Hepatocyte (in vitro differentiated cells): ENCODE data around the gene CLCC1.

Experiments
- EZH2 ChIP-seq: fragments of 200-600 bp; sonication (generic); IDR thresholded peaks from 2 replicates; pipeline ENCODE4 v1.6.1; 2016; ENCODE audit warnings: antibody characterized with exemption, mild to moderate bottlenecking, borderline replicate concordance
- EZH2phosphoT487 ChIP-seq: fragments of 200-600 bp; sonication (generic); IDR thresholded peaks from one replicate; pipeline ENCODE4 v1.6.1; 2018; ENCODE audit warnings: antibody characterized with exemption, mild to moderate bottlenecking, low read depth, moderate library complexity; ENCODE audit not compliant: unreplicated experiment, severe bottlenecking
- TF ChIP-seq, protein P1 (sequence below): fragments of 200-600 bp; sonication (generic); IDR thresholded peaks from 2 replicates; pipeline ENCODE4 v1.5.1; 2016; ENCODE audit warnings: antibody characterized with exemption, mild to moderate bottlenecking; ENCODE audit not compliant: poor library complexity

DNA sequence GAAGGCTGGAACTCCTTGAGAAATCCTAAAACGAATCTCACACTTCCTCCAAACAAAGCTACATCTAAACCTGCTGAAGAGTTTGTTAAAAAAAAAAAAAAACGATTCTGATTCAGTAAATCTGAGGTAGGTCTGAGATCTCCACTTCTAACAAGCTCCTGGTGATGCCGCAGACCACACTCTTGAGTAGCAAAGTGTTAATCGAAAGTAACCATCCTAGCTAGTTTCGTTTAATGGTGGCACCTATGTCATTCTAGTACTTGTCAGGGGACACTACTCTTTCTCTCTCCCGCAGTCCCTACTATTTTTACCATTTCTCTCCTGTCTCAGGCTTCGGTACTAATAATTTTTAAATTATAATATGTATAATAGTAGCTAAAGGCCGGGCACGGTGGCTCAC lies 2.1 kb downstream of the CLCC1 start:
- no peak for TF ChIP-seq EZH2
- TF ChIP-seq, protein P1, sequence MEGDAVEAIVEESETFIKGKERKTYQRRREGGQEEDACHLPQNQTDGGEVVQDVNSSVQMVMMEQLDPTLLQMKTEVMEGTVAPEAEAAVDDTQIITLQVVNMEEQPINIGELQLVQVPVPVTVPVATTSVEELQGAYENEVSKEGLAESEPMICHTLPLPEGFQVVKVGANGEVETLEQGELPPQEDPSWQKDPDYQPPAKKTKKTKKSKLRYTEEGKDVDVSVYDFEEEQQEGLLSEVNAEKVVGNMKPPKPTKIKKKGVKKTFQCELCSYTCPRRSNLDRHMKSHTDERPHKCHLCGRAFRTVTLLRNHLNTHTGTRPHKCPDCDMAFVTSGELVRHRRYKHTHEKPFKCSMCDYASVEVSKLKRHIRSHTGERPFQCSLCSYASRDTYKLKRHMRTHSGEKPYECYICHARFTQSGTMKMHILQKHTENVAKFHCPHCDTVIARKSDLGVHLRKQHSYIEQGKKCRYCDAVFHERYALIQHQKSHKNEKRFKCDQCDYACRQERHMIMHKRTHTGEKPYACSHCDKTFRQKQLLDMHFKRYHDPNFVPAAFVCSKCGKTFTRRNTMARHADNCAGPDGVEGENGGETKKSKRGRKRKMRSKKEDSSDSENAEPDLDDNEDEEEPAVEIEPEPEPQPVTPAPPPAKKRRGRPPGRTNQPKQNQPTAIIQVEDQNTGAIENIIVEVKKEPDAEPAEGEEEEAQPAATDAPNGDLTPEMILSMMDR = no peak
- TF ChIP-seq EZH2phosphoT487 = no peak
